K562 (cell line): Measurements from ENCODE around the gene SLC39A11. TPM values are rescaled to one million over a fixed set of nuclear protein-coding genes. Genes with fewer than 3 reads are reported as not detected.

ENCODE experiments used
- ATAC-seq: fragments of 200-7000 bp; cut with Tn5 transposase; 3 replicates; pipeline ENCODE4 v1.9.1; 2020; ENCODE audit warnings: moderate library complexity
- BruUV-seq: library from RNA; stranded (reverse); fragments of 400-500 nt; replicated peaks from 2 replicates; lab custom pipeline; 2021; lab: Mats Ljungman, UMichigan
- CTCF ChIA-PET: fragments of 300-600 bp; formaldehyde crosslinking; extraction: SDS; loops from one replicate; lab custom pipeline; 2021; ENCODE audit warnings: low intra/inter-chr PET ratio; lab: Yijun Ruan, JAX
- POLR2A ChIA-PET: fragments of 300-600, 350-650 bp; sonication (Branson Sonifier 250); formaldehyde crosslinking; extraction: SDS; loops from one replicate; lab custom pipeline; 2021; ENCODE audit warnings: antibody characterized with exemption, inconsistent platforms; lab: Yijun Ruan, JAX
- DNase-seq, 4 experiments: peaks; one replicate each; pipeline versions ENCODE4 v3.0.0 to v3.0.0-alpha.2; 2011 to 2018; ENCODE audit warnings: low spot score in 3 of 4, mixed read lengths in 3 of 4; ENCODE audit errors: extremely low read depth in 1 of 4
- FAIRE-seq: peaks from 2 replicates; lab custom pipeline; 2011; peaks lifted over from hg19 to GRCh38; lab: Jason Lieb, UNC
- H2AFZ ChIP-seq: 2 replicates; pipeline ENCODE4 v1.6.0; 2011; ENCODE audit warnings: low read depth, low read length, control low read depth, inconsistent platforms
- H3K27ac ChIP-seq: fragments of 200-600 bp; 3 replicates; pipeline ENCODE4 v1.8.0; 2011; ENCODE audit warnings: low read depth, mild to moderate bottlenecking, control low read depth, inconsistent platforms, low read length, moderate library complexity, mixed read lengths; ENCODE audit errors: extremely low read depth
- H3K27me3 ChIP-seq, 2 experiments: fragments of 300-600 bp in 1 of 2; 2 replicates in 1 of 2; 3 replicates in 1 of 2; pipeline versions ENCODE4 v1.6.0 to v1.8.0; 2011; ENCODE audit warnings: inconsistent platforms in 2 of 2, low read length in 2 of 2, mild to moderate bottlenecking in 1 of 2, mixed read lengths in 1 of 2, moderate library complexity in 1 of 2; ENCODE audit not compliant: control insufficient read depth in 2 of 2, insufficient read depth in 2 of 2
- H3K36me3 ChIP-seq: fragments of 300-600 bp; 3 replicates; pipeline ENCODE4 v1.8.0; 2011; ENCODE audit warnings: mild to moderate bottlenecking, low read length, inconsistent platforms; ENCODE audit not compliant: control insufficient read depth, insufficient read depth
- H3K4me1 ChIP-seq, 2 experiments: fragments of 200-600 bp in 1 of 2; replicated peaks in 1 of 2; 2 replicates in 1 of 2; 3 replicates in 1 of 2; pipeline versions ENCODE4 v1.5.1 to v1.8.0; 2011; ENCODE audit warnings: inconsistent platforms in 2 of 2, low read length in 2 of 2, mild to moderate bottlenecking in 1 of 2, mixed read lengths in 1 of 2, moderate library complexity in 1 of 2; ENCODE audit not compliant: control insufficient read depth in 2 of 2, insufficient read depth in 2 of 2
- H3K4me2 ChIP-seq: 2 replicates; pipeline ENCODE4 v1.6.1; 2011; ENCODE audit warnings: low read length, control low read depth, inconsistent platforms, mixed read lengths; ENCODE audit not compliant: insufficient read depth
- H3K4me3 ChIP-seq: fragments of 200-600 bp; sonication (generic), shearing (Covaris generic); 2 replicates; pipeline ENCODE4 v1.5.1; 2016; ENCODE audit warnings: control low read depth, inconsistent platforms
- H3K79me2 ChIP-seq: fragments of 200-600 bp; 3 replicates; pipeline ENCODE4 v1.8.0; 2011; ENCODE audit warnings: low read length, inconsistent platforms; ENCODE audit not compliant: control insufficient read depth, insufficient read depth
- H3K9ac ChIP-seq, 2 experiments: 2 replicates each; pipeline versions ENCODE4 v1.6.0 to v1.6.1; 2011; ENCODE audit warnings: low read depth in 2 of 2, low read length in 2 of 2, control low read depth in 1 of 2, inconsistent platforms in 1 of 2, mild to moderate bottlenecking in 1 of 2, mixed read lengths in 1 of 2; ENCODE audit not compliant: insufficient read depth in 1 of 2
- H3K9me1 ChIP-seq: one replicate; pipeline ENCODE4 v1.6.0; 2011; ENCODE audit warnings: inconsistent platforms, mild to moderate bottlenecking, low read length, moderate library complexity; ENCODE audit not compliant: control insufficient read depth, insufficient read depth
- H3K9me3 ChIP-seq: replicated peaks from 2 replicates; pipeline ENCODE4 v1.5.1; 2011; ENCODE audit warnings: low read depth, low read length, inconsistent platforms; ENCODE audit not compliant: control insufficient read depth, insufficient read depth
- H4K20me1 ChIP-seq: replicated peaks from 2 replicates; pipeline ENCODE4 v1.6.1; 2011; ENCODE audit warnings: low read length, inconsistent platforms, mixed read lengths; ENCODE audit not compliant: control insufficient read depth, insufficient read depth
- CTCFL ChIP-seq: IDR thresholded peaks from 2 replicates; pipeline ENCODE4 v1.6.1; 2011; ENCODE audit warnings: borderline replicate concordance, low read depth, mild to moderate bottlenecking, moderate library complexity, low read length; ENCODE audit not compliant: insufficient read depth, poor library complexity, severe bottlenecking
- HMG20B ChIP-seq: fragments of 250-450 bp; sonication (Bioruptor Pico); IDR thresholded peaks from 2 replicates; pipeline ENCODE4 v1.5.0; 2021; ENCODE audit warnings: mild to moderate bottlenecking
- NUFIP1 ChIP-seq: fragments of 450-650 bp; IDR thresholded peaks from 2 replicates; pipeline ENCODE4 v1.6.1; 2018; ENCODE audit not compliant: partially characterized antibody
- PCBP1 ChIP-seq: fragments of 200-400 bp; formaldehyde crosslinking; IDR thresholded peaks from 2 replicates; pipeline ENCODE4 v1.6.1; 2018; ENCODE audit warnings: mild to moderate bottlenecking, low read depth, low read length; ENCODE audit not compliant: poor library complexity, severe bottlenecking
- ZNF12 ChIP-seq: sonication (generic); formaldehyde crosslinking; IDR thresholded peaks from 2 replicates; pipeline ENCODE4 v1.4.0; 2020; ENCODE audit warnings: mild to moderate bottlenecking, missing genetic modification reagents
- ZNF592 ChIP-seq: fragments of 450-650 bp; IDR thresholded peaks from 2 replicates; pipeline ENCODE4 v1.6.1; 2017; ENCODE audit warnings: antibody characterized with exemption, mild to moderate bottlenecking
- WGBS: fragments of 100-300 bp; shearing (Covaris generic); methylation state at CpG from one replicate; pipeline ENCODE4 v1.1.6; 2016; ENCODE audit warnings: low coverage, mixed read lengths; ENCODE audit not compliant: insufficient coverage; ENCODE audit errors: missing lambda C conversion rate; 5-methylcytosine and 5-hydroxymethylcytosine counted together
- in situ Hi-C: fragments of 300-500 bp; cut with MboI; formaldehyde crosslinking; loops from 4 replicates; pipeline ENCODE4 v1.15.0; 2018; ENCODE audit warnings: inconsistent platforms, mixed read lengths
- intact Hi-C: fragments of 100-400 bp; cut with micrococcal nuclease; formaldehyde crosslinking; loops from 2 replicates; pipeline ENCODE4 v1.14.2; 2022
- polyA plus RNA-seq, 8 experiments: library from polyadenylated mRNA; depleted of rRNA in 4 of 8; stranded (reverse) in 5 of 8; unstranded in 3 of 8; fragments of >200 nt; fragmentation: Nextera tagmentation in 2 of 8; fragmentation: Illumina TruSeq in 1 of 8; extraction: Ambion mirVana in 2 of 8; extraction: Trizol in 1 of 8; gene quantifications; 2 replicates each; pipeline versions ENCODE4 v1.2.1 to v1.2.3, GENCODE V29; 2011 to 2014; ENCODE audit warnings: inconsistent platforms in 1 of 8, missing spikeins in 1 of 8
- total RNA-seq, 7 experiments: library from RNA; depleted of rRNA in 6 of 7; stranded (reverse); fragments of >200 nt in 6 of 7; fragmentation: Illumina TruSeq in 2 of 7; extraction: Trizol in 2 of 7; gene quantifications; 2 replicates each; pipeline versions ENCODE4 v1.2.1 to v1.2.3, GENCODE V29; 2011 to 2021; ENCODE audit warnings: low replicate concordance in 1 of 7
- TF ChIP-seq, protein P1 (sequence below): fragments of 250-450 bp; sonication (Bioruptor Pico); IDR thresholded peaks from 2 replicates; pipeline ENCODE4 v1.5.0; 2021

Gene SLC39A11
- total and polyA plus RNA-seq, 9 of the 15 experiments (the other 6 are each of a cell fraction or from before 2014, with no cell fraction given), result 10.5 to 26.4 (median 13.4) TPM

- TF ChIP-seq CTCFL (no peak), NUFIP1 (no peak)
- TF ChIP-seq, protein P1, sequence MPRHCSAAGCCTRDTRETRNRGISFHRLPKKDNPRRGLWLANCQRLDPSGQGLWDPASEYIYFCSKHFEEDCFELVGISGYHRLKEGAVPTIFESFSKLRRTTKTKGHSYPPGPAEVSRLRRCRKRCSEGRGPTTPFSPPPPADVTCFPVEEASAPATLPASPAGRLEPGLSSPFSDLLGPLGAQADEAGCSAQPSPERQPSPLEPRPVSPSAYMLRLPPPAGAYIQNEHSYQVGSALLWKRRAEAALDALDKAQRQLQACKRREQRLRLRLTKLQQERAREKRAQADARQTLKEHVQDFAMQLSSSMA, result no peak
Measured at GRCh38 chr17:73007407-73007806, 85.1 kb downstream of the SLC39A11 start (continued).

DNA sequence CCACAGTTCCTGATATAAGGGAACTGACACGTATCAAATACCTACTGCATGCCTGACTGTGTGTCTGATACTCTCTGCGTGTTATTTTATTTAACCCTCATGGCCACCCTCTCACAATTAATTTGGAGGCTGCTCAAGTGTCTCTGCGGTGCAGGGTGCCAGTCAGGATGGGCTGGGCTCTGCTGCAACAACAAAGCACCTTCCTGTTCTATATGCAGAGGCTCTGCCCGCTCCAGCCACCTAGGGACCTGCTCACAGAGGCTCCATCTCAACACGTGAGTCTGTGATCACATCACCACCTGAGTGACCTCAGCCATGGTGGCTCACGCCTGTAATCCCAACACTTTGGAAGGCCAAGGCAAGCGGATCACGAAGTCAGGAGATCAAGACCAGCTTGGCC, 87.1 kb downstream of the SLC39A11 start:
- Histone ChIP-seq H4K20me1 (no peaks in the 10 kb centered on the region), H3K4me2 (no peak overlapping the region), H3K9me3 (no peaks in the 10 kb centered on the region), H3K36me3 (no peaks in the 10 kb centered on the region), H3K9ac (peak overlapping the region in 1 of 2 experiments; percentile 43; a peak in 1 of 4 replicates), H3K4me1 (peaks cover 0 to 16% of the 10 kb centered on the region in 2 experiments; a peak in 4 of 5 replicates), H3K27me3 (no peaks in the 10 kb centered on the region), H3K27ac (no peak overlapping the region), H3K4me3 (no peak overlapping the region), H3K9me1 (no peaks in the 10 kb centered on the region), H2AFZ (no peak overlapping the region), H3K79me2 (no peaks in the 10 kb centered on the region; the same call in 2 of the 3 replicates)
- no peak for DNase-seq
- ChIA-PET CTCF (no interaction called here), POLR2A (interaction anchor here (0.6 kb wide), 1 partner anchor 375 kb away, joined by 4 read pairs; no protein-coding TSS in a partner anchor)
- peak; percentile 81 for TF ChIP-seq ZNF12 (CRISPR knock-in tag)
- TF ChIP-seq PCBP1, result no peak
- no peak for TF ChIP-seq HMG20B (CRISPR knock-in tag)
- no peak for TF ChIP-seq ZNF592
- no TSS peak for BruUV-seq
- 69% methylated on average over 8 of the region's 8 CpGs for WGBS
- in situ Hi-C loops, result no loop called here
- intact Hi-C loops, result no loop called here
- ATAC-seq, result no peak
- no peak for FAIRE-seq
